ENCODE results near the gene FBXL5. TPM values are rescaled to one million over a fixed set of nuclear protein-coding genes. Genes with fewer than 3 reads are reported as not detected.

FBXL5 gene
- total RNA-seq, 1 experiment from 2014 or later: 59.7 TPM

GRCh38 chr4:15563871-15564270, 91.3 kb downstream of the FBXL5 start:
- no peak overlapping the region for H3K27ac ChIP-seq (ENCODE audit: low read depth, low read length, poor library complexity, severe bottlenecking)
- intact Hi-C loops (cut with micrococcal nuclease; ENCODE audit: unreplicated experiment): no loop called here
- no peaks in the 10 kb centered on the region for H3K9me3 ChIP-seq (ENCODE audit: low read depth, low read length, poor library complexity, severe bottlenecking)
- ChIA-PET POLR2A (ENCODE audit: low non-redundant PET) (no interaction called here), CTCF (no interaction called here)
- no peak overlapping the region for H3K4me3 ChIP-seq (ENCODE audit: low read depth, low read length, poor library complexity, severe bottlenecking)
- no TSS peak for BruUV-seq (replicated peaks)
- H3K4me1 ChIP-seq (ENCODE audit: insufficient read depth, low read length, poor library complexity, severe bottlenecking): no peaks in the 10 kb centered on the region
- H3K36me3 ChIP-seq (ENCODE audit: insufficient read depth, low read length, poor library complexity, severe bottlenecking): peaks cover 4% of the 10 kb centered on the region
- TF ChIP-seq, protein P1, sequence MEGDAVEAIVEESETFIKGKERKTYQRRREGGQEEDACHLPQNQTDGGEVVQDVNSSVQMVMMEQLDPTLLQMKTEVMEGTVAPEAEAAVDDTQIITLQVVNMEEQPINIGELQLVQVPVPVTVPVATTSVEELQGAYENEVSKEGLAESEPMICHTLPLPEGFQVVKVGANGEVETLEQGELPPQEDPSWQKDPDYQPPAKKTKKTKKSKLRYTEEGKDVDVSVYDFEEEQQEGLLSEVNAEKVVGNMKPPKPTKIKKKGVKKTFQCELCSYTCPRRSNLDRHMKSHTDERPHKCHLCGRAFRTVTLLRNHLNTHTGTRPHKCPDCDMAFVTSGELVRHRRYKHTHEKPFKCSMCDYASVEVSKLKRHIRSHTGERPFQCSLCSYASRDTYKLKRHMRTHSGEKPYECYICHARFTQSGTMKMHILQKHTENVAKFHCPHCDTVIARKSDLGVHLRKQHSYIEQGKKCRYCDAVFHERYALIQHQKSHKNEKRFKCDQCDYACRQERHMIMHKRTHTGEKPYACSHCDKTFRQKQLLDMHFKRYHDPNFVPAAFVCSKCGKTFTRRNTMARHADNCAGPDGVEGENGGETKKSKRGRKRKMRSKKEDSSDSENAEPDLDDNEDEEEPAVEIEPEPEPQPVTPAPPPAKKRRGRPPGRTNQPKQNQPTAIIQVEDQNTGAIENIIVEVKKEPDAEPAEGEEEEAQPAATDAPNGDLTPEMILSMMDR (conservative IDR thresholded peaks at IDR 0.05; ENCODE audit: low read depth, low read length): no peak
- no peak for TF ChIP-seq EZH2 (IDR thresholded peaks at IDR 0.05; ENCODE audit: borderline replicate concordance, low read depth, low read length, poor library complexity, severe bottlenecking)
- H3K27me3 ChIP-seq (replicated peaks; ENCODE audit: insufficient read depth, low read depth, low read length, poor library complexity): no peaks in the 10 kb centered on the region
- no peak for DNase-seq (ENCODE audit: low spot score)

DNA sequence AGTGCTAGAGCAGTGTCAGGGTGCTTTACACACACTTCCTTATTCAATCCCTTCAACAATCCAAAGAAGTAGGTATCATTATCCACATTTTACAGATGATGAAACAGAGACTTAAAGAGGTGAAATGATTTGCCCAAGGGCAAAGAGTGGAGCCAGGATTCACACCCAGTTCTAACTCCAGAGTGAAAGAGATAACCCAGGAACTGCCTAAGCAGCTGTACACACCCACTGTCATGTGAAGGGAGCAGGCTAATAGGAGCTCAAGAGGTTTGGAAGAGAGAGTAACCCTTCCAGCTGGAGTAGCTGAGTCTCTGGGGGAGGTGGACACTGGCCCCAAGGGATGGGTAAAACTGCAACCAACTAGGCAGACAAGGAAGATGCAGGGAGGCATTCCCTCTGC, 92.5 kb downstream of the FBXL5 start:
- H3K9me3 ChIP-seq (ENCODE audit: low read depth, low read length, poor library complexity, severe bottlenecking): no peaks in the 10 kb centered on the region
- no peaks in the 10 kb centered on the region for H3K4me1 ChIP-seq (ENCODE audit: insufficient read depth, low read length, poor library complexity, severe bottlenecking)
- no peak for TF ChIP-seq EZH2 (IDR thresholded peaks at IDR 0.05; ENCODE audit: borderline replicate concordance, low read depth, low read length, poor library complexity, severe bottlenecking)
- TF ChIP-seq, protein P1 (conservative IDR thresholded peaks at IDR 0.05; ENCODE audit: low read depth, low read length): no peak
- no peaks in the 10 kb centered on the region for H3K27me3 ChIP-seq (replicated peaks; ENCODE audit: insufficient read depth, low read depth, low read length, poor library complexity)
- POLR2A ChIA-PET (ENCODE audit: low non-redundant PET): no interaction called here
- intact Hi-C loops (cut with micrococcal nuclease; ENCODE audit: unreplicated experiment): no loop called here
- BruUV-seq (replicated peaks): no TSS peak
- no peak overlapping the region for H3K4me3 ChIP-seq (ENCODE audit: low read depth, low read length, poor library complexity, severe bottlenecking)
- CTCF ChIA-PET: no interaction called here
- DNase-seq (ENCODE audit: low spot score): no peak
- no peak overlapping the region for H3K27ac ChIP-seq (ENCODE audit: low read depth, low read length, poor library complexity, severe bottlenecking)
- H3K36me3 ChIP-seq (ENCODE audit: insufficient read depth, low read length, poor library complexity, severe bottlenecking): peaks cover 4% of the 10 kb centered on the region

- TF ChIP-seq EZH2 (IDR thresholded peaks at IDR 0.05; ENCODE audit: borderline replicate concordance, low read depth, low read length, poor library complexity, severe bottlenecking): no peak
- TF ChIP-seq, protein P1 (conservative IDR thresholded peaks at IDR 0.05; ENCODE audit: low read depth, low read length): no peak
- POLR2A ChIA-PET (ENCODE audit: low non-redundant PET): no interaction called here
- Histone ChIP-seq H3K4me1 (ENCODE audit: insufficient read depth, low read length, poor library complexity, severe bottlenecking) (no peaks in the 10 kb centered on the region), H3K27me3 (replicated peaks; ENCODE audit: insufficient read depth, low read depth, low read length, poor library complexity) (no peaks in the 10 kb centered on the region), H3K36me3 (ENCODE audit: insufficient read depth, low read length, poor library complexity, severe bottlenecking) (peaks cover 4% of the 10 kb centered on the region), H3K4me3 (ENCODE audit: low read depth, low read length, poor library complexity, severe bottlenecking) (no peak overlapping the region), H3K27ac (ENCODE audit: low read depth, low read length, poor library complexity, severe bottlenecking) (no peak overlapping the region), H3K9me3 (ENCODE audit: low read depth, low read length, poor library complexity, severe bottlenecking) (no peaks in the 10 kb centered on the region)
- CTCF ChIA-PET: no interaction called here
- intact Hi-C loops (cut with micrococcal nuclease; ENCODE audit: unreplicated experiment): no loop called here
- no peak for DNase-seq (ENCODE audit: low spot score)
- no TSS peak for BruUV-seq (replicated peaks)
These were observed 93.0 kb downstream of the FBXL5 start for GRCh38 chr4:15562114-15562513.
